NCI-H146 (cell line): ENCODE data around the gene UBE2E2.

ENCODE experiments used
- DNase-seq: peaks from one replicate; lab custom pipeline; 2025; lab: John Stamatoyannopoulos, UW

The UBE2E2 gene

DNA sequence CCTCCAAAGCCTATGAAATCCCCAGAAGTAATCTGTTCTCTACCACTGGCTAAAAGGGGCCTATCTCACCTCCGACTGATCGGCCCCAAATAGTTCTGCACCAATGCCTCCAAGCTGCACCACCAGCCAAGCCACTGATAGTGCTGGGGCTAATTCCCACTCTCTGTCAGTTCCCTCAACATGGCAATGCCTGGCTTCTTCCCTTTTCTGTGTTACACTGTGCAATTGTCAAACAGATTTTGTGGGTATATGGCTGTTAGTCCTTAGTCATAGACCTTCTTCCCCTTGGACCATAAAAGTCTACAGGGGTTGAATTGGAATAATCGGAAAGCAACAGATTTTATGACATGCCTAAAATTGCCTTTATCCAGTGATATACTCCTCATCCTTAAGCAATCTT lies 9.3 kb upstream of the UBE2E2 start:
- DNase-seq = no peak

DNA sequence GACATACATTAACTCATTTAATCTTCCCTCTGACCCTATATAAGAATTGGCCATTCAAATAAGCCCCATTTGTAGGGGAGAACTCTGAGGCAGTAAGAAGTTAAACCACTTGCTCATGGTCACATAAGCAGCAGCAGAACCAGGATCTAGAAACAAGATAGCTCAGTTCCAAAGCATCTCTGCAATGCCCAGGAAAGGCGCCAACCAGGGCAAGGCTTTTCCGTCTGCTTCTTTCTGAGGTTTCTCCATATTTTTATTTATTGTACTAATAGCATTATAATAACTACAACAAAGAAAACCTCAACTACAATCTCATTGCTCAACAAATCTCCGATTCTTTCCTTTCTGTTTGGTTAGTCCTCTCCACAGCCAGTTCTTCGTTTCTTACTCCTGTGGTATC lies 4.3 kb upstream of the UBE2E2 start:
- no peak for DNase-seq

DNA sequence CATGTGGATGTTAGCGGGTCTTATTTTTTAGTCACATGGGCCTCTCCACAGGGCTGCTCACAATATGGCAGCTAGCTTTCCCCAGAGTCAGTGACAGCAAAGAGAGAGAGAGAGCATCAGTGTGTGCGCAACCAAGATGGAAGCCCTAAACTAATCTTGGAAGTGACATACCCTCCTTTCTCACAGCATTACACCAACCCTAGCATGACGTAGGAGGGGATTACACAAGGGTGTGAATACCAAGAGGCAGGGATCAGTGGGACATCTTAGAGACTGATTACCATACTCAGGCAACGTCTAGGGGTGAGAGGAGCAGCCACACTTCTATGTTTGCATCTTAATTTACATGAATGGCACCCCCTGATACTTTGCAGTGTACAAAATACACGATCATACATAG lies 3.5 kb upstream of the UBE2E2 start:
- no peak for DNase-seq

DNA sequence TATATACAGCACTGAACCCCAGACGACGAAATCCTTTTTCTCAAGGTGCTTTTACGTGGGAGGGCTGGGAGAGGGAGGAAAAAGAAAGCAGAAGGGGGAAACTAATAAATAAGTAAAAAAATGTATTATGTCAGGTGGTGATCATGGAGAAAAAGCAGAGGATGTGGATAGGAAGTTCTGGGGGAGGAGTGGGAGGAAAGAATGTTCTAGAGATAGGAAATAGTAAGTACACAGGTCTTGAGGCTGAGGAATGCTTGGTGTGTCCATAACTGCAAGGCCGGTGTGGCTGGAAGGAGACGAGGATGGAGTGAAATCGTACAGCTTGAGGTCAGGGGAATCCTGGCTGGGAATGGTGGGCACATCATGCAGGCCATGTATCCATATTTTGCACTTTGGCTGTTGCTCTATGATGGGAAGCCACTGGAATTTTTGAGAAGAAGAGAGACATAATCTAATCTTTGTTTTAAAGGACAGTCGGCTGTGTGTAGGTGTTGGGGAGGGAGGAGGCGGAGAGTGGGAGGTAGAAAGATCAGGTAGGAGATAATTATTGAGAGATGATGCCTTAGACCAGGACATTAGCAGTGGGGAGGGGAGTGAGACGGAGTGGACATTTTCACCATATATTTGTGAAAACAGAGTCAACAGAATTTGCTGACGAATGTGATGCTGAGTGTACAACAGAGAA lies 1.8 kb upstream of the UBE2E2 start:
- no peak for DNase-seq

DNA sequence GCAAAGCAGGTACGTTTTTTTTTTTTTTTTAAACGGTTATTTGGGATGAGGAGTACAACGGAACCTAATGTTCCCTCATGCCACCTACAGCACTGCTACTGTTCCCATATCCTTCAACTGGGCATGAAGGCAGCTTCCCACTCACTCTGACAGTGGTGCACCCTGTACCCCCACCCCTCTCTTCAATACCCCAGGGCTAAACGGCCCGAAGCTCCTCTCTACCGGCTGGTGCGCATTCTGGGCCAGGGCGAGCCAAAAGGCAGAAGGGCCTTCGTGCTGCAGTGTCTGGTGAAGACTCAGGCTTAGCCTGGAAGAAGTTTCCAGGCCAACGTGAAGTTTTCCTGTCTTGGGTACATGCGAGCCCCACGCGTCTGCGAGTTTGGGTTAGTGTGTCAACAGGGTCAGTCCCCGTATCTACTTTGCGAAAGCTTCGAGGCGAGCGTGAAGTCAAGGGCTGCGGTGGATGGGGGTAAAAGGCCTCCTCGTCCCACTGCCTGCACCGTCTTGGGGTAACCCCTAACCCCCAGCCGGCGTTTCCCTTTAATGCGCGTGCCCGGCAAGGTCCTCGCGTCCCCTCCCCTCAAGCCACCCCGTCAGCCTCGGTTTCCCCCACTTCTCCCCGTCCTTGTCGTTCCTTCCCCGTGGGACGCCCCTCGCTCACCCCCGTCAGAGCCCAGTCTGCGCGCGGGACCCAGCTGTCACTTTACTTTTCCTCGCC lies 765 bp upstream of the UBE2E2 start:
- no peak for DNase-seq

DNA sequence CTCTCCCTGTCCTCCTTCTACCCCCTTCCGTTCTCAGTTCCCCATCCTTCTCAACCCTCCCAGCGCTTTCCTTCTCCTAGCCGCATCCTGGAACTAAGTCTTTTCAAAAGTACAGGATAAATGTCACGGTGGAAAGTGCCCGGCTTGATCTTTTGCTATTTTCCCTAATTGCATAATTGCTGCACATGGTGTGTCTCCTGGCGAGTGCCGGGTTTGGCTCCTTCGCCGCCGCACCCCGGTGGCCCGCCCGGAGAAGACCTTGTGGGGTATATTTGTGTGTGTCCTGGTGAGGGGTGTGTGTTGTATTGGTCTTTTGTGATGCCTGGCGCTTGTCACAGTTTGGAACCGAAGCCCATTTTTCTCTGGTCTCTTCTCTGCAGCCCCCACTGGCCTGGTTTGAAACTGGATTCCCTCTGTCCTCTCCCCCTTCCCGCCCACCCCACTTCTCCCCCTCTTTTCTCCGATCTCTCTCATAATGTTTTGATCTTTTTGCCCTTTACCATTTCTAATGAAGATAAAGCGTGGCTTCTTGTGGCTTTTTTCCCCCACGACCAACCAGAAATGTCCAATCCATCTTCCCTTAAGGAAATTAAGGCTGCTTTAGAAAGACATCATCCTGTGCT lies 692 bp downstream of the UBE2E2 start:
- peak; percentile 48 for DNase-seq

DNA sequence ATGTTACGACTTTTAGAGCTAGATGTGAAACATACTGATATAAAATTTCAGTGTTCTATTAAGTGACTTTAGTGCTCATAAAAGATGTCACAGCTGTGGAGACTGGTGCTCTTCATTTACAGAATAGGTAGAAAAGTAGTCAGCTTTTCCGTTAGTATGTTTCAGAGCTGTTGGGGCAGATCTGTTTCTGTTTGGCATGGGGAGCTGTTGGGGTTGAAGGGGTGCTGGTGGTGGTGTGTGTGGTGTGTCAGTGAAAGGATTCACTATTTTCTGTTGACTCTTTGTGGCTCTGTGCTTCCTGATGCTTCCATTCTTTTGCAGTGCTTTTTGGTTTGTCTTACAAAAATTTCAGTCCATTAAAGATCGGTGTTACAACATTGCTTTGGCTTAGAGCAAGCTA lies 3.2 kb downstream of the UBE2E2 start:
- no peak for DNase-seq

DNA sequence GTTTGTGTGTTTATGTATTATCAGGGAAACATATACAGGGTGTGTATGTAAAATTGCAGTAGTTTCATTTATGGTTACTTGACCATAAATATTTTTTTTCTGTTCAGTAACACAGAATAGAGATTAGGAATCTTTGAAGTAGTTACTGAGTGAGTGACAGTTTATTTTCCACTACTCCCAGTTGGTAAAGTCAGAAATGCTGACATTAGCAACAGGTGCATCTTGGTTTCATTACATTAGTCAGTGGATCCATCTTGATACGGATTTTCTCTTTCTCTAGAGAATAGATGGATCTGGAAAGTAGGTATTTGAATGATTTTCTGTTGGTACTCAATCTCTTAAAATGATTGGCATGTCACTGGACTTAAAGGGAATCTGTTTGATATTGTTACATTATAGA lies 6.0 kb downstream of the UBE2E2 start:
- DNase-seq = no peak

DNA sequence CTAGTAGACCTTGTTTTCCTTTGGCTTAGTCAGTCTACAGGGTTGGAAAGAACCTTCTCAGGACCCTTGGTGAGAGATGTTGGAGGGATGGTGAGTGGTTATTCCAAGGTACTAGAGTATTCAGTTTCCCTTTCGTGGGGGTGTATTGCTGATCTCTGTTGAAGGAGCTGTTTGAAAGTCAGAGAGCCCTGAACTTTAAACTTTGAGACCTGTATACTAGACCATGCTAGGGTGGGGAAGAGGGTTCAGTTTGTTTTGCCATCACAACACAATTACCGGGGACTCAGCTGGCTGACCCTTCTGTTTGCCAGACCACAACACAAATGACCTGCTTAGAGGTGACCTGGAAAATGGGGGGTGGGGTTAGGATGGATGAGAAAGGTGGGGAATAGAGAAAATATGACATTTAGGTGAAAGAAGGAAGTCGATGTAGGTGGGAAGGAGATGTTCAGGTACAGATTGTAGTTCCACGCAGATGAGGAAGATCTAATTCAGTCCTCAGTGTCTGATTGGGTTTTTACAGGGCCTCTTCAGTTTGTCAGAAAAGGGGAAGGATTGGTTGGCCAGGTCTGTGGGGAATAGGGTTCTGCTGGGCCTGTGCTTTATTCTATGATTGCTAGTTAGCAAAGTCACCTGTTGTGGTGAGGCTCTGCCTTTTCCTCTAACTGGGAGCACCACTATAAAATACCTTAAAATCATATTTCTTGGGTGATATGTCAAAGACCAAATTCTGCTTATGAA lies 6.8 kb downstream of the UBE2E2 start:
- no peak for DNase-seq

DNA sequence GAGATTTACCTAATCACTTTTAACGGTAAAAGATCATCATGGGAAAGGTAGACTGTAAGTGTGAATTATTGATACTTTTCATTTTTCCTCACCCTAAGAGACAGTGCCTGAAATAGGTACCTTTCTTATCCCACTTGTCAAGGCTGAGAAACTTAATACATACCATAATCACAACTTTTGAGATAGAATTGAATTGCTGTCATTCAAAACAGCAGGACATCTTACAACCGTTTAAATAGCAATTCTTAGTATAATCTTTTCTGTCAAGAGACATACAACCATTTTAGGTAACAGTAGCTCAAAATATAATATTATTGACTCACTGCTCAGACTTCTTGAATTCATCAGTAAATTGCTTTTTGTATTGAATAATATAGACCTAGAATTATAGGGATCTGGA lies 10.7 kb downstream of the UBE2E2 start:
- no peak for DNase-seq

DNA sequence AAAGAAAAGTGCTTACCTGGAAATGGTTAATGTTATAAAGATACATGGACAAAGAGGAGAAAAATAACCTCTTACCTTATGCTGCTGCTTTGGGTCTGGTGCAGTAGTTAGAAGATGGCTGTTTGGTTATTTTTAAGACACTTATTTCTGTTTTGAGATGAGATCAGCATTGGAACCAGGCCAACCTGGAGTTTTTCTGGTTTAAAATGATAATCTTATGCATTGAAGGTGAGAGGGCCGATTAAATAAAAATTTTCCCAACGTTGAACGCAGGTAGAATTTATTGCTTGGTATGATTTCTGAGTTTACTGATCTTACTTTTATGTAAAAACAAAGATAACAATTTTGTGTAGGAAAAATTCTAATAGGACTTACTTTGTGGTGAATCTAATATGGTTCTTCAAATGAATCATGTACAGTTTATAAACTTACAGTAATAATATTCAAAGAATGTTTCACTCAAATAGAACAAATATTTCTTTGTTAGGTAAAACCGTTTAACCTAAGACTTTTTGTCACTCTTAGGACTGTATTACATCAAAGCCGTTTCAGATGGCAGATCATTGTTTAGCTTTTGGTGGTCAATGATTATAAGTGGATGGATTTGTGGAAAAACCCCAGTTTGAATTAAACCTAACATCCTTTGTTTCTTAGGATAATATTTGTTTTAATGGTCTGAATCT lies 14.9 kb downstream of the UBE2E2 start:
- DNase-seq = no peak

DNA sequence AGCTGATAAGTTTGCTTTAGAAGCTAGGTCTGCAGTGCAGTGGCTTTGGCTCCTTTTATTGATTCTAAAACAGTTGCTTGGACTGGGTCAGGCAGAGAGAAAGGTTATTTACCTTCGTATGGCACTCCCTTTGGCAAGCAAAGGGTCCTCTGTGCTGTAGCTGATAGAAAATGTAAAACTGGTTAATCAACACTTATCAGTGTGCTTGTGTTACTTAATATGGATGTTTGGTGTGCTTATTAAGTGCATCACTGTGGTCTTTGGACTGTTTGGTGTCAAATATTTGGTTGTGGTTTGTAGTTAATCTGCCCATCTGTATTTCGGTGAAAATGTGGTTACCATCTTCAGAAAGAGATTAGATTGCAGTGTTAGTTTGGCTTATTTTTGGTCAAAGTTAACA lies 16.0 kb downstream of the UBE2E2 start:
- no peak for DNase-seq

DNA sequence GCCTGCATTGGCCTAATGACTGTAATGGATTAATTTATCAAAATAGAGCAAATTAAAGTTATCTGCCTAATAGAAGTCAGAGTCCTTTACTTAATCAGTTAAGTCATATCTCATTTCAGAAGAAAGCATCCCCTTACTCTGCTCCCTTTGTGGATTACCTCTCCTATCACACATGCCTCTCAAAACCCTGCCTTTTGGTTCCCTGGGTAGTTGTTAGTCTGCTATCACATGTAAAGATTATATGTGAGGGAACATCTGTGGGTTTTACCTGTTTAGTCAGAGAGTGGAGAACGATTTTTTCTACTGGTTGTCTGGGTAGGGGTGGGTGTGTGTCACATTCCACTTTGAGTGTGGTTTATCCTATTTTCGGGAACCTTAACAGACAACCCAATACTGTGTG lies 16.4 kb downstream of the UBE2E2 start:
- no peak for DNase-seq

DNA sequence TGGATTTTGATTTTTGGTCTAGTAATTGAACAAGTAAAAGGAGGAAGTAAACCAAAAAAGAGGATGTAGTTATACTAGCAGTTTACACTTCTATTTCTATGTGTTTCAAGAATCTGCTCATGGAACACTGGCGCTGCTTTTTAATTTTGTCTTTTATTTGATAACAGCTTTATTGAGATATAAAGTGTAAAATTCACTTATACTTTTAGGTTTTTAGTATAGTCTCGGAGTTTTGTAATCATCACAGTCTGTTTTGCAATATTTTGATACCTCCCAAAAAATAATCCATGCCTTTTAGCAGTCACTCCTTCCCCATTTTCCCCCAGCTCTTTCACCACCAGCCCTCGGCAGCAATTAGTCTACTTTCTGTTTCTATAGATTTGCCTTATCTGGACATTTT lies 18.0 kb downstream of the UBE2E2 start:
- DNase-seq = no peak

DNA sequence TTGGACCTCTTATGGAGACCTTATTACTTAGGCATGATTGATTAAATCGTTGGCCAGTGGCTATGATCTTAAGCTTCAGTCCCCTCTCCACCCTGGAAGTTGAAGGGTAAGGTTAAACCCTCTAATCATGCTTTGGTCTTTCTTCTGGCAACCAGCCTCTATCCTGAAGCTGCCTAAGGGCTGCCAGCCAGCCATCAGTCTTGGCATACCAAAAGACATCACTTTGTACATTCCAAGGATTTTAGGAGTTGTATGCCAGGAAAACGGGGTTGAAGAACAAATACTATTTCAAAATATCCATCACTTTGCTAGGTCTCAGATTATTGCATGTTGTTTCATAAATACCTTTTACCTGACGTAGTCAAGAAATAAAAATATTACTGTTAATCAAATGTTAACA lies 28.9 kb downstream of the UBE2E2 start:
- DNase-seq = no peak

DNA sequence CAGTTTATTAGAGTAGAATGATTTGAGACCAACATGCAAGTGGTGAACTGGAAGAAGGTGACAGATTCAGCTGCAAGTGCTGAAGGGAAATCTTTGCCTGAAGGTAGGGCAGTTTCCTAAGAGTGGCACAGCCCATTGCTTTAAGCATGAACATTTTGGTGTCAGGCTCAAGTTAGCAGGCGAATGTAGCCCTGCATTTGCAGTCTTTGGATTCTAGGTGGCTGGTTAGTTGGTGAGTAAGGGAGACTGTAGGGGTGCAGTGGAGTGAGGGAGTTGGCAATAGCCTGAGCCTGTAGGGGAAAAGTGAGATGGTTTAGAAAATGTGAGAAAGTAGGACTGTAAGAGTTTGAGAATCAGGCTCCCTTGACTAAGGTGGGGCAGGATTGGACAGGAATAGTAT lies 29.7 kb downstream of the UBE2E2 start:
- no peak for DNase-seq

DNA sequence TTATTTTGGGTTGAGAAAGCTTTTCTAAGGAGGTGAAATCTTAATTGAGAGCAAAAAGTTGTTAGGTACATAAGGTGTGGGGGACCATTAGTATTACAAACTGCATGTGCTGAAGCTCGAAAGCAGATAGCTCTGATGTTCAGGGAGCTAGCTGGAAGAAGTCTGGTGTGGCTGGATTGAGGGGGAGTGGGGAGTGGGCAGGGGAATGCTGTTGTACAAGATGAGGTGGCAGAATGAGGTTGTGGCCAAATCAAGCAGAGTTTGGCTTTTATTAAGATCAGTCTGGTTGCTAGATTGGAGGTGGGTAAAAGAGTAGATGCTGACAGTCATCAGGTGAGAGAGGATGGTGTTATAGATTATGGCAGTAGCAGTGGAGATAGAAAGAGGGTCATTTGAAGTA lies 32.1 kb downstream of the UBE2E2 start:
- DNase-seq = no peak

DNA sequence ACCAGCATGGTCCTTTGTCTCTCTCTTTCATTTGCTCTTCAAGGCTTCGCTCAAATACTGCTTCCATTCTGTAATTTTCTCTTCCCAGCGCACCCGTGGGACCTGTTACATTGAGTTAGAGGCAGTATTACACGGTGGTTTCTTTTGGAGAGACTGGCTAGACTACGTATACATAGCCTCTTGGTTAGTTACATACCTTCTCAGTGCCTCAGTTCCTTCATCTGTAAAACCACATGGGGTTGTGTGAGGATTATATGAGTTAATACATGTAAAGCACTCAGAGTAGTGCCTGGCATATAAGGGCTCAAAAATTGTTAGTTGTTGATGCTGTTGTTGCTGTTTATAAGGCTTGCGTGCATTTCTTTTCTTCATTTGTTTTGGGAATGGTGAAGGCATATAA lies 33.8 kb downstream of the UBE2E2 start:
- DNase-seq = no peak

DNA sequence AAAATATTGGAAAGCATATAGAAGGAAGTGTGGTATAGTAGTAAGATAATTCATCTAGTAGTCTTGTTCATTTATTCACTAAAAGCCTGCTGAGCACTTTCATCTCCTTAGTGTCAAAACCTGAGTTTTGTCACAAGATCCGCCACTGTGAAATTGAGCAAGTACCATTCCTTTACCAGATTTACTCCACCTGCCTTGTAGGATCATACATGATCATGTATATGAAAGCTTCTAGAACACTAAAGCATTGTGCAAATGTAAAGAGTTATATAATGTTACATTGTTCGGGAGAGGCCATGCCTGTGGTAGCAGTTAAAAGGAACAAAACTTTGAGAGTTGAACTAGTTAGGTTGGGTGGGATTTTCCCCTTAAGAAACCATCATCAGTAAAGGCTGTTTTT lies 35.0 kb downstream of the UBE2E2 start:
- no peak for DNase-seq

DNA sequence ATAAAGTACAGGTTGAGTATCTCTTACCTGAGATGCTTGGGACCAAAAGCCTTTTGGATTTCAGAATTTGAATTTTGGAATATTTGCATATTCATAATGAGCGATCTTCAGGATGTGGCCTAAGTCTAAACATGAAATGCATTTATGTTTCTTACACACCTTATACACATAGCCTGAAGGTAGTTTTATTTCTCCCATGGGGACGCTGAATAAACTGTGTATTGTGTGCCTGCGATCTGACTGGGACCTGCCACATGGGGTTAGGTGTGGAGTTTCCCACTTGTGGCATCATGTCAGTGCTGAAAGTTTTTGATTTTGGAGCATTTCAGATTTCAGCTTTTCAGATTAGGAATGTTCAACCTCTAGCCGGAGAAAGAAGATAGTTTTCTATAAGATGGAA lies 35.5 kb downstream of the UBE2E2 start:
- DNase-seq = no peak

DNA sequence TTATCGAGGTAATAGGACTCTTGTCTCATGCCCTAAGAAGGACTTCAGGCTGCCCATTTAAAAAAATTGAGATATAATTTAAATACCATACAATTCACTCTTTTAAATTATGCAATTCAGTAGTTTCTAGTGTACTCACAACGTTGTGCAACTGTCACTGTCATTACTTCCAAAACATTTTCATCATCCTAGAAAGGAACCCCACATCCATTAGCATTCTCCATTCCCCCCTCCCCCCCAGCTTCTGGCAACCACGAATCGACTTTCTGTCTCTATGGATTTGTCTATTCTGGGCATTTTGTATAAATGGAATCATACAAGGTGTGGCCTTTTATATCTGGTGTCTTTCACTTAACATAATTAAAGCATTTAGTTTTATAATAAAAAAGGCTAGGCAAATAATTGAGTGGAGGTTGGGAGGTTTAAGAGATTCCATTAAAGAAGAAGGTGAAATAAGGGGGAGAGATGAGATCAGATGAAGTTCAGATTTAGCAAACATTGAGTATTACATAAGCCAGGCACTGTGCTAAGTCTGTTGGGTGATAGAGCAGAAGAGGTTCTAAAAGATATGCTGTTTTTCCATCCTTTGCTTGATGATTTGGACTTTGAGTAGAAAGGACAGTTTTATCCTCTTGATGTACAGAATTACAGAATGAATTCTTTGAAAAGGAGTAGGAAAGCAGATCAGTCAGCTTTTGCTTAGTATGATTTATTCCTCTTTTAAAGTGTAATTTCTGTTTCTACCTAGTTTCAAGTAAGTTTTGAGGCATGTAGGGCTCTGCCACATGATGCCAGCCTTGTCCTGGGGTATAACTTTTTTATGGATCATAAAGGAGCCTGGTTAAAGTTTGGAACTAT lies 36.3 kb downstream of the UBE2E2 start:
- no peak for DNase-seq
